Esophagus (tissue), 2 donors: ENCODE measurements around the gene TEC. TPM values are rescaled to one million over a fixed set of nuclear protein-coding genes. Genes with fewer than 3 reads are reported as not detected.

Source experiments
- H3K27ac ChIP-seq, 2 donors: one replicate each; pipeline ENCODE4 v1.5.1; 2013; ENCODE audit warnings: low read depth in 2 of 2, mild to moderate bottlenecking in 2 of 2, inconsistent platforms in 1 of 2, low read length in 1 of 2, moderate library complexity in 1 of 2
- H3K27me3 ChIP-seq, 2 donors: one replicate each; pipeline ENCODE4 v1.6.1; 2013; ENCODE audit warnings: low read length in 2 of 2, control low read depth in 1 of 2, mild to moderate bottlenecking in 1 of 2; ENCODE audit not compliant: insufficient read depth in 2 of 2, control insufficient read depth in 1 of 2
- H3K36me3 ChIP-seq, 2 donors: one replicate each; pipeline ENCODE4 v1.6.1; 2013; ENCODE audit warnings: low read length in 1 of 2; ENCODE audit not compliant: control insufficient read depth in 2 of 2, insufficient read depth in 2 of 2
- H3K4me1 ChIP-seq, 2 donors: one replicate each; pipeline ENCODE4 v1.6.1; 2013; ENCODE audit warnings: low read length in 1 of 2; ENCODE audit not compliant: control insufficient read depth in 2 of 2, insufficient read depth in 2 of 2
- H3K4me3 ChIP-seq, 2 donors: one replicate each; pipeline ENCODE4 v1.5.1; 2013; ENCODE audit warnings: low read length in 2 of 2, mild to moderate bottlenecking in 2 of 2, low read depth in 1 of 2, moderate library complexity in 1 of 2
- H3K9me3 ChIP-seq, 2 donors: one replicate each; pipeline ENCODE4 v1.6.1; 2013; ENCODE audit warnings: mild to moderate bottlenecking in 2 of 2, low read depth in 1 of 2, low read length in 1 of 2, moderate library complexity in 1 of 2; ENCODE audit not compliant: control insufficient read depth in 2 of 2, insufficient read depth in 1 of 2
- WGBS, 2 donors: extraction: QIAGEN DNeasy Blood & Tissue Kit; methylation state at CpG; one replicate each; pipeline ENCODE4 v1.1.7; 2013; 5-methylcytosine and 5-hydroxymethylcytosine counted together
- polyA plus RNA-seq, 2 donors: library from polyadenylated mRNA; stranded (reverse); fragments of 200-250 nt; gene quantifications; one replicate each; pipeline ENCODE4 v1.2.3, GENCODE V29; 2013
- donor health status: healthy with polysubstance abuse.
- donor health status: Bipolar disorder and iron deficiency.

The TEC gene
- polyA plus RNA-seq, 2 donors = 5.0 to 5.3 TPM

DNA sequence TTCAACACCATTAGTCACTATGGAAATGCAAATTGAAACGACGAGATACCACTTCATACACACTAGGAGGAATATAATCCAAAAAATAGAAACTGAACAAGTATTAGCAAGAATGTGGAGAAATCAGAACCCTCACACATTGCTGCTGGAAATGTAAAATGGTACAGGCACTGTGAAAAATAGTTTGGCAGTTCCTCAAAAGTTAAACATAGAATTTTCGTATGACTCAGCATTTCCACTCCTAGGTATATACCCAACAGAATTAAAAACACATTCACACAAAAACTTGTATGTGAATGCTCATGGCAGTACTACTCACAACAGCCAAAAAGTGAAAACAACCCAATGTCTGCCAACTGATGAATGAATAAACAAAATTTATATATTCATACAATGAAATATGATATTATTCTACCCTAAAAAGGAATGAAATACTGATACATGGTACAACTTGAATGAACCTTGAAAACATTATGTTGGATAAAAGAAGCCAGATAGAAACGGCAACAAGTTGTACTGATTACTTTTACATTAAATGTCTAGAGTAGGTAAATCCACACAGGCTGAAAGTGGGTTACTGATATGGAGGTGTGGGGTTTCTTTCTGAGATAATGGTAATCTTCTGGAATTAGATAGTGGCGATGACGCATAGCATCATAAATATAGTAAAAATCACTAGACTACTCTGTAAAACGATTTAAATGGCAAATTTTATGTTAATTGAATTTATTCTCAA lies 22.3 kb downstream of the TEC start:
- no peak overlapping the region for H3K27ac ChIP-seq
- H3K4me1 ChIP-seq = no peaks in the 10 kb centered on the region
- H3K36me3 ChIP-seq = no peaks in the 10 kb centered on the region
- no peaks in the 10 kb centered on the region for H3K27me3 ChIP-seq
- no peaks in the 10 kb centered on the region for H3K9me3 ChIP-seq
- 67 to 72% methylated on average over 7 of the region's 7 CpGs for WGBS, 2 donors
- no peak overlapping the region for H3K4me3 ChIP-seq

DNA sequence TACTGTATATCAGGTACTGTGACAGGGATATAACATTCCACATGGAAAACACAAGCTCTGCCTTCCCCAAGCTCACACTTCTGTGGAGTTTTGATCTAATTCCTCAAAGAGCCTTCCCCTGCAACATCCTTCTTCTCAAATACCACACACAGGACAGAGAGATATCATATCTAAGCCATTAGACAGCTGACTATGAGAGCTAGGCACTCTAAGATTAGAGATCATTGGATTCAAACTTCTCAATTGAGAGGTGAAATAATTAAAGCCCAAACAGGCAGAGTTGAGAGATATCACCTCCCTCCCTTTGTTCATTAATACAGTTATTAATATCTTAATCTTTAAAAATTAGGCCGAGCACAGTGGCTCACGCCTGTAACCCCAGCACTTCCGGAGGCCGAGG lies 25.0 kb downstream of the TEC start:
- no peaks in the 10 kb centered on the region for H3K27me3 ChIP-seq
- H3K36me3 ChIP-seq = no peaks in the 10 kb centered on the region
- H3K27ac ChIP-seq = no peak overlapping the region
- WGBS, 2 donors = 98% methylated on average over 4 of the region's 4 CpGs
- no peaks in the 10 kb centered on the region for H3K4me1 ChIP-seq
- H3K9me3 ChIP-seq = no peaks in the 10 kb centered on the region
- no peak overlapping the region for H3K4me3 ChIP-seq

DNA sequence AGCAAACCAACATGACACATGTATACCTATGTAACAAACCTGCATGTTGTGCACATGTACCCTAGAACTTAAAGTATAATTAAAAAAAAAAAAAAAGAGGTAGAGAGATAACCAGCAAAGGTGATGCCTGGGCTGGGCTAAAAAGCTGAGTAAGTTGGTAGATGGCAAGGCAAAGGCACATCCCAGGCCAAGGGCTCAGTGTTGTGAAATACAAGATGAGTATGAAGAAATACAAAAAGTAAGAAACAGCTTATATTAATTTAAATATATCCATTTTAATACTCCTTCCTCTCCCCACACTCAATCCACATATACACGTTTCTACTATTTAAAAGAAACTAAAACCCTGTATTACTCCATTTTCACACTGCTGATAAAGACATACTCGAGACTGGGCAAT lies 25.8 kb downstream of the TEC start:
- Histone ChIP-seq H3K36me3 (no peaks in the 10 kb centered on the region), H3K27me3 (no peaks in the 10 kb centered on the region), H3K9me3 (no peaks in the 10 kb centered on the region), H3K4me3 (no peak overlapping the region), H3K27ac (no peak overlapping the region), H3K4me1 (no peaks in the 10 kb centered on the region)
- WGBS, 2 donors = 81 to 84% methylated on average over 2 of the region's 2 CpGs

DNA sequence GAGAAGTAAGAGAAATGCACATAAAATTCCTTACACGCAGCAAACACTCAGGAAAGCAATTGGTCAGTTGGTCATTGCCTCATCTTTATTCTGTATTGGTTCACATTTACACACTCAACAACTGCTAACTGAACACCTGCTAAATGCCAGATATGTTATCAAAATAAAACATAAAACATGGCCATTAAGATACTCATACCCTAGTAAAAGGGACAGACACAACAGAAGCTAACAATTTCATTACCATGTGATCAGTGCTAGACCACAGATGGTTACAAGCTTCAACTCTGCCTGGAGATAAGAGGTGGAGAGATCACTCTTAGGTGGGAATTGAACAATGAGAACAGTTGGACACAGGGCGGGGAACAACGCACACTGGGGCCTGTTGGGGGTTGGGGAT lies 26.2 kb downstream of the TEC start:
- Histone ChIP-seq H3K36me3 (no peaks in the 10 kb centered on the region), H3K4me3 (no peak overlapping the region), H3K9me3 (no peaks in the 10 kb centered on the region), H3K4me1 (no peaks in the 10 kb centered on the region), H3K27ac (no peak overlapping the region), H3K27me3 (no peaks in the 10 kb centered on the region)
- 92% methylated on average over 3 of the region's 3 CpGs for WGBS, 2 donors

DNA sequence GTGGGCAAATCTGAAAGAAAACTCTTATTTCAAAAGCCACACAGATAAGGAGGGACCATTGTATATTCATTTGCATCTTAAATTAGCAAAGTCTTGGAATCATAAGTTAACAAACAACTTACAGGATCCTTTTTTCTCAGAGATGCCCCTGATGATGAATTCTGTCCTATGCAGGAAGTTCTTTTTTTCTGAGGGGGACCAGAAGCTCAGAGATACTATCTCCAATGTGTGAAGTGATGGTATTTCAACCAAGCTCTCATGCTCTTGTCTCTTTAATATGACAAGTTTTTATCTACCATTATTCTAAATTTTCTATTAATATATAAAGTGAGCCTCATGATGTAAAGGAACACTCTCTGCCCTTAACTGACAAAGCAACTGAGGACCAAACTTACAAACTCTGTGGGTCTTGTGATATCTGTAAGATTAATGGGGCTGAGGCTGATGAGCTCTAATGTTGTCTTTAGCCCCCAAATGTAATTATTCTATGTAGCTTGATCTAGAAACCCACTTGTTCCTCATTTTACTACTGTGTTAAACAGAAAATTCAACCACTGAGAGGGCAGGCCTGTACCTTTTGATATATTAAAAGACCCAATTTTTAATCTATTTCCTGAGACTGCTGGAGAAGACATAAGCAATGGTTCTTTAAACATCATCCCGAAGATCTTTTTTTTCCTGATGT lies 27.0 kb downstream of the TEC start:
- Histone ChIP-seq H3K27me3 (no peaks in the 10 kb centered on the region), H3K4me1 (no peaks in the 10 kb centered on the region), H3K27ac (no peak overlapping the region), H3K4me3 (no peak overlapping the region), H3K9me3 (no peaks in the 10 kb centered on the region), H3K36me3 (no peaks in the 10 kb centered on the region)
- WGBS, 2 donors = 69 to 85% methylated on average over 1 of the region's 1 CpG

DNA sequence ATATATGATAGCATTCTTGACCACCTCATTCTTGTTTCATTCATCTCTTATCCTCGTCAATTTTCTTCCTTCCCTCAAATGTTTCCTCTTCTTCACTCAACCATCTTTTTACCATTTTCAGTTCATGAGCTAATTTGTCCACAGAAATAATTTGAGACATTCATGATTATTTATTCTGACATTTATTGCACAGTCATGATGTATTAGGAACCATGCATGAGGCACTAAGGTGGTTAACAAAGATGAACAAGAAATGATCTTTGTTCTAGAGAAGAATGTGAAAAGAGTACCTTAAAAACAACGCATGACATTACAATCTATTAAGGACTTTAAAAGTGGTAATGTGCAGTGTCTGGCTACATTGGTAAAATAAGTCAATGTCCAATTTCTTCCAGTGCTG lies 27.9 kb downstream of the TEC start:
- H3K9me3 ChIP-seq = no peaks in the 10 kb centered on the region
- WGBS, 2 donors = 92 to 93% methylated on average over 2 of the region's 2 CpGs

DNA sequence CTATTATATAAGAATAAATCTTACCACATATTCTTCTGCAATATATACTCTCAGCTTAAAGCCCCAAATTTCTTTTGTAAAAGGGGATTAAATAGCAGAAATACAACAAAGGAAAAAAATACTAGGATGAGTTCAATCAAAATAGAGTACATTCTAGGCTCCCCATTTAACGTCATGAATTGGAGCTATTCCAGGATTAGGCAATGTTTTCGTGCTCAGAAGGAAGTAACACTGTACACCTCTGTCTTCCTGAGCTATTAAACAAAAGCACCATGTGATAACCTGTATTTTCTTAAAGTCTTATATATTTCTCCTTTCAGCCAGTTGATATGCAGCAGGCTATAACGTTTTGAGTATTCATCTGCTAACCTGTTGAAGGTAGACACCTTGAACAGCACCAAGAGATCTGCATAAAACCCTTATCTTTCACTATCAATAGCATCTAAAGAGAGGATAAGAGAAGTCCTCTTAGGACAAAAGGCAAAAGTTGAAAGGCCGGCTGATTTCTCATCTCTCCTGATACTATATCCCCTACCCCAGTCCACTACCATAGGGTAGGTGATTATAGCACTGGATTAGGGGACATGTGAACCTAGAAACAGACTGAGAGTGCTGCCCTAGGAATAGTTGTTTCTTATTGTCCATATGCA lies 31.5 kb downstream of the TEC start:
- H3K27me3 ChIP-seq = no peaks in the 10 kb centered on the region
- H3K4me1 ChIP-seq = no peaks in the 10 kb centered on the region
- H3K9me3 ChIP-seq = no peaks in the 10 kb centered on the region
- no peak overlapping the region for H3K4me3 ChIP-seq
- H3K27ac ChIP-seq = no peak overlapping the region
- no peaks in the 10 kb centered on the region for H3K36me3 ChIP-seq
- 29 to 35% methylated on average over 4 of the region's 4 CpGs for WGBS, 2 donors

More for the DNA sequence above, 27.9 kb downstream of the TEC start:
- H3K36me3 ChIP-seq = no peaks in the 10 kb centered on the region
- no peak overlapping the region for H3K4me3 ChIP-seq
- no peaks in the 10 kb centered on the region for H3K27me3 ChIP-seq
- no peaks in the 10 kb centered on the region for H3K4me1 ChIP-seq
- H3K27ac ChIP-seq = no peak overlapping the region

DNA sequence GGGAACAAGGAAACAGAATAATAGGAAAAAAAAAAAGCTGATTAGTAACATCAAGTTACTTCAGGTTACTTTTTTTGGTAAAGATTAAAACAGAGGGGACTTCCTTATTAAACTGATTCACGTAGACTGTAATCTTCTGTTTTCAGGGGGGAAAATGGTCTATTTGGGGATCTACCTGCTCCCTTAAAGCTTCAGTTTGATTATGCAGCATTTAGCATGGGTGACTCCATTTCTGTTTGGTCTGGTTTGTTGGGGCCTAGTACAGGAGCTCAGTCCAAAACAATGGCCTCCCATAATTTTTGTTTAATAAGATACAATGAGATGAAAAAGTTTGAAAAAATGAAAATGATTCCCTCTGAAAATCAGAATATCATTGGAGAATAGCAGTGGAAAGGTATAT lies 34.6 kb downstream of the TEC start:
- WGBS, 2 donors = 89 to 97% methylated on average over 1 of the region's 1 CpG
- Histone ChIP-seq H3K27me3 (no peaks in the 10 kb centered on the region), H3K9me3 (no peaks in the 10 kb centered on the region), H3K4me1 (no peaks in the 10 kb centered on the region), H3K36me3 (no peaks in the 10 kb centered on the region), H3K4me3 (no peak overlapping the region), H3K27ac (no peak overlapping the region)

DNA sequence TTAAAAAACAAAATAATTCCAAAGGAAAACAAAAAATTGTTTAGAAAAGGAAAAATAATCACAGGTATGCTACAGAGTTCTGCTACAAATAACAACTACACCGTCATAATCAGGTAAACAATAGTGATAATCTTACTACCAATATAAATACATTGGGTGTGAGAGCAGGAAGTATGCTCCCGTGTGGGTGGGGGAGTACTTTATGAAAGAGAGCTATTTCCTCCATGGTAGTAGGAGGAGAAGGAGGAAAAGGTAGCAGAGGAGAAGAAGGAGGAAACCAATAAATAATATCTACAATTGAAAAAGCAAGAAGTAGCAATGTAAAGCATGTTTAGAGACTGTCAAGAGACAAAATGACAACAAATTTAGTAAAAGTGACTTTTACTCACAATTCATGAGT lies 35.1 kb downstream of the TEC start:
- 54 to 55% methylated on average over 2 of the region's 2 CpGs for WGBS, 2 donors
- Histone ChIP-seq H3K36me3 (no peaks in the 10 kb centered on the region), H3K27ac (no peak overlapping the region), H3K9me3 (no peaks in the 10 kb centered on the region), H3K27me3 (no peaks in the 10 kb centered on the region), H3K4me3 (no peak overlapping the region), H3K4me1 (no peaks in the 10 kb centered on the region)
